ENCODE data around the gene GAS2L2. TPM values are rescaled to one million over a fixed set of nuclear protein-coding genes. Genes with fewer than 3 reads are reported as not detected.
"Not testable (repeated sequence)": the region's sequence is repeated elsewhere in the genome, so short reads cannot be mapped to it uniquely, and the experiment has no call there.

The GAS2L2 gene
- total and polyA plus RNA-seq, 2 of the 8 experiments (the other 6 are each of a cell fraction or from before 2014, with no cell fraction given), result 0.09 to 0.13 TPM

GRCh38 chr17:35751541-35751940 is 1.5 kb downstream of the GAS2L2 start:
- H3K23me2 ChIP-seq (ENCODE audit: low read depth, low read length); H4K91ac ChIP-seq (replicated peaks; ENCODE audit: insufficient read length, low read length); H2BK120ac ChIP-seq (replicated peaks; ENCODE audit: low read depth, low read length); H3K56ac ChIP-seq (replicated peaks; ENCODE audit: insufficient read length, low read depth, low read length); H3K9me3 ChIP-seq (ENCODE audit: insufficient read depth in 2 of 2, low read depth in 1 of 2, low read length in 1 of 2); H3K14ac ChIP-seq (ENCODE audit: insufficient read length); H2BK12ac ChIP-seq (ENCODE audit: low read depth, low read length); H3K4me2 ChIP-seq (ENCODE audit: insufficient read depth in 1 of 2, low read depth in 2 of 2, low read length in 2 of 2); H2BK15ac ChIP-seq (ENCODE audit: low read length); H3K79me2 ChIP-seq (ENCODE audit: control insufficient read depth in 1 of 2, insufficient read depth in 2 of 2, low read length in 2 of 2); H4K5ac ChIP-seq (ENCODE audit: insufficient read length, low read depth, low read length); H3K4ac ChIP-seq (replicated peaks; ENCODE audit: insufficient read length, low read depth, low read length); H2AK5ac ChIP-seq (ENCODE audit: low read depth, low read length); H2BK5ac ChIP-seq (ENCODE audit: low read depth, low read length); H4K20me1 ChIP-seq (replicated peaks in 1 of 2; ENCODE audit: control insufficient read depth in 1 of 2, insufficient read depth in 2 of 2, low read length in 2 of 2); H3K18ac ChIP-seq (ENCODE audit: extremely low read depth, low read length); FAIRE-seq; H3K27ac ChIP-seq (ENCODE audit: low read depth, low read length); H3K4me3 ChIP-seq (ENCODE audit: extremely low read depth in 1 of 4, insufficient read depth in 2 of 4, low read depth in 3 of 4, low read length in 4 of 4); DNase-seq (ENCODE audit: low read depth in 1 of 2, low spot score in 2 of 2); H3K36me3 ChIP-seq (ENCODE audit: control insufficient read depth in 2 of 4, insufficient read depth in 4 of 4, low read length in 3 of 4); H3K79me1 ChIP-seq (ENCODE audit: low read depth, low read length); H3K23ac ChIP-seq (ENCODE audit: insufficient read length); H4K8ac ChIP-seq (ENCODE audit: extremely low read depth, insufficient read depth, low read length); H3K9ac ChIP-seq (replicated peaks in 1 of 4; ENCODE audit: extremely low read depth in 1 of 4, low read depth in 3 of 4, low read length in 3 of 4); H2BK20ac ChIP-seq (ENCODE audit: low read length); H2AFZ ChIP-seq (ENCODE audit: low read length): not testable (repeated sequence)
- CTCF ChIA-PET (ENCODE audit: partially characterized antibody), result interaction anchor here (1.0 to 8.4 kb wide), 3 partner anchors 11 to 160 kb away, joined by 3 to 83 read pairs (median 3); partner anchors contain the start of gene C17orf50
- Histone ChIP-seq H3K27me3 (replicated peaks in 1 of 4; ENCODE audit: control insufficient read depth in 3 of 4, extremely low read depth in 1 of 4, insufficient read depth in 3 of 4, low read length in 3 of 4) (peaks cover 2 to 19% (median 12%) of the 10 kb centered on the region in 4 experiments; a peak in 6 of 7 replicates), H3K4me1 (replicated peaks in 1 of 4; ENCODE audit: control insufficient read depth in 3 of 4, insufficient read depth in 4 of 4, low read length in 3 of 4) (peaks cover 0 to 12% (median 5%) of the 10 kb centered on the region in 4 experiments; a peak in 5 of 7 replicates)
- WGBS, 2 experiments (ENCODE audit: extremely low coverage in 1 of 2, insufficient coverage in 1 of 2, insufficient read length in 1 of 2, insufficient replicate concordance in 2 of 2, low coverage in 1 of 2, low lambda C conversion rate in 2 of 2, missing lambda C conversion rate in 1 of 2), result 86% methylated on average over 3 of the region's 4 CpGs; no CpG with 5 or more reads in 1 of the 2 experiments
- POLR2A ChIA-PET (ENCODE audit: partially characterized antibody), result interaction anchor here (1.4 kb wide), 1 partner anchor 13 kb away, joined by 5 read pairs; no protein-coding TSS in a partner anchor
